NCI-H1417 treated with DMSO at 0.1 percent for 48 hours (cell line): ENCODE measurements around the gene CD74.

Experiments
- DNase-seq: peaks from one replicate; lab custom pipeline; 2025; lab: John Stamatoyannopoulos, UW

CD74 gene

DNA sequence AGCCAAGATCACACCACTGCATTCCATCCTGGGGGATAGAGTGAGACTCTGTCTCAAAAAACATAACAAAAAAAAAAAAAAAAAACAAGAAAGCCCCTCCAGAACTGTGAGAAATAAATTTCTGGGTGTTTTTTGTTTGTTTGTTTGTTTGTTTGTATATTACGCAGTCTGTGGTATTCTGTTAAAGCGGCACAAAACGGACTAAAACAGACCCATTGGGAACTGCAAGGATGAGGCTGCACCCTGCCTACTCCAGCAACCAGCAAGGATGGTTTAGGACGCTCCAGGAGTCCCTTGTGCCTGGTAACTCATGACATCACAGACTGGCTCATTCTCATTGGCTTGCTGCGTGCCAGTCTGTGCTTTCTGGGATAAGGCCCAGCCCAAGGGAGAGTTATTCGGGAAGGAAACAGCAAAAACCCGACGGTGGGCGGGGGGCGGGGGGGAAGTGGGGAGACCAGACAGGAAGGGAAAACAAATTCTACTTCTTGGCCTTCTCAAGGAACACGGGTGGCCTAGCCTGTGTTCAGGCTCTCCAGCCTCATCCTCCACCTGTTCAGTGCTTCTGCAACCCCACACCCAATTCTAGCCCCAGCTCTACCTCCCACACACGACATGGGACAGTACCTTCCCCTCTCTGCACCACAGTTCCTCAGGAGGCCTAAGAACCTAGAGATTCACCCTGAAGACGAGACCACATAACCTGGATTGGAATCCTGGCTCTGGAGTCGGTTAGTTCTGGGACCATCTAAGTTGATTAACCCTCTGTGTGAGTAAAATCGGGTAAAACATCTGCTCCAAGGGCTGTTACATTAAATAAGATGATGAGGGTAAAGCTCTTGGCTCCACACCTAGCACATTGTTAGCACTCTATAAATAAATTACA, 2.8 kb downstream of the CD74 start:
- no peak for DNase-seq

DNA sequence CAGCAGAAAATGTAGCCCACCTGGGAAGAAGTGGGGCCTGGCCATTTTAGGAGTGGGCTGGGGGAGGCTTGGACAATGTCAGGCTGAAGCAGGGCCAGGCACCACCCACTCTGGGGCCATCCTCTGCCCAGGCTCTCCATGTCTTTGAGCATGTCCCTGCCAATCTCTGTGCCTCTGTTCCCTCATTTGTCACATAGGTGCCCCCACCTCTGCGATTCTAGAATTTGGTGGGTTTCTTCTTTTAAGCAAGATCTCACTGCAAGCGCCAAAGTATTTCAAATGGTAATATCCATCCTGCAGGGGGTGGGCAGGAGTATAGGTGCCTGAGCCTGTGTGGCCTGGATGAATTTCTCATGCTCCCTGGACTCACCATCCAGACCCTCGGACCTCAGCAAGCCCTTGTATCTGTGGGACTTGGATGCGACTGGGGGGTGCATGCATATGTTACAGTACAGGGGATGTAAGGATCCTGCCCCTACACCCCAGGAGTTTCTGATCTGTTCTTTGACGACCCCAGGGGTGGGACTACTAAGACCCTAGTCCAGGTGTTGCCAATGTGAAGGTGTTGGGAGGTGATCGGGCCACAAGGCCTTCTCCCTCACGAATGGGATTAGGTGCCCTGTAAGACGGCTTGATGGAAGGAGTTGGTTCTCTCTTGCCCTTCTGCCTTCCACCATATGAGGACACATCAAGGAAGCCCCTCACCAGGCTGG, 4.3 kb downstream of the CD74 start:
- no peak for DNase-seq

DNA sequence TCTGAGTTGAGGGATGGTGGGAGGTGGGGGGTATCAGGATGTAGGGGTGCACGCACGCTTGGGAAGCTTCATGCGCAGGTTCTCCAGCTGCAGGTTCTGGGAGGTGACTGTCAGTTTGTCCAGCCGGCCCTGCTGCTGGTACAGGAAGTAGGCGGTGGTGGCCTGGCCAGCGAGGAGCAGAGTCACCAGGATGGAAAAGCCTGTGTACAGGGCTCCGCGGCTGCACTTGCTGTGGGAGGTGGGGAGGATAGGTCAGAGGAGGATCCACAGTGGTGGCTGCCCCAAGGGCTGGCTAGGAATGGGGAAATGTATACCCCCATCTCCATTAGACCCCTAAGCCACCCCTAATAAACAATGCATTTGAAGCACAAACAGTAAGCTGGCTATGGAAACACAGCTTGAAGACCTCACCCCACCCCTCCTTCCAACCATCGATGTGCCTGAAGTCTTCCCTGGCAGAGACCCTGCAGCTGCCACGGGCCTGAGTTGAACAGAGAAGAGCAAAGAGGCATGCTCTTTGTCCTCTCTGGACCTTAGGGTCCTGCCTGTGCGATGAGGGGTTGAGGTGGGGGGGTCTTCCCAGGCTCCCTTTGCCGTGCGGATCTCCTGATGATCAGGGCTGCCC, 5.5 kb downstream of the CD74 start:
- DNase-seq = no peak

DNA sequence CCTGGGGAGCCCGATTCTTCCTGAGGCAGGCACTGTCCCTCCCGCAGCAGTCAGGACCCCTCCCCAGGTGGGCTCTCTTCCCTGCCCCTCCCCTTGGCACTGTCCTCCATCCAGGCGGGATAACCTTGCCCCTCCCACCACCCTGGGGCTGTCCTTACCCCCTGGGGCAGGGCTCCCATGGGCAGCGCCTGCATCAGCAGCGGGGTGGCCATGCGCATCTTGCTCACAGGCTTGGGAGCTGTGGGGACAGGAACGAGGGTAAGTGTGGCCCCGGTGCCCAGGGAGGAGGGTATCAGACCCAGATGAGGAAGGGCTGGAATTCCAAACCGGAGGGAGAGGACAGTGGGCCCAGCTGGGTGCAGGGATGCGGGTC, 6.0 kb downstream of the CD74 start:
- DNase-seq = no peak

DNA sequence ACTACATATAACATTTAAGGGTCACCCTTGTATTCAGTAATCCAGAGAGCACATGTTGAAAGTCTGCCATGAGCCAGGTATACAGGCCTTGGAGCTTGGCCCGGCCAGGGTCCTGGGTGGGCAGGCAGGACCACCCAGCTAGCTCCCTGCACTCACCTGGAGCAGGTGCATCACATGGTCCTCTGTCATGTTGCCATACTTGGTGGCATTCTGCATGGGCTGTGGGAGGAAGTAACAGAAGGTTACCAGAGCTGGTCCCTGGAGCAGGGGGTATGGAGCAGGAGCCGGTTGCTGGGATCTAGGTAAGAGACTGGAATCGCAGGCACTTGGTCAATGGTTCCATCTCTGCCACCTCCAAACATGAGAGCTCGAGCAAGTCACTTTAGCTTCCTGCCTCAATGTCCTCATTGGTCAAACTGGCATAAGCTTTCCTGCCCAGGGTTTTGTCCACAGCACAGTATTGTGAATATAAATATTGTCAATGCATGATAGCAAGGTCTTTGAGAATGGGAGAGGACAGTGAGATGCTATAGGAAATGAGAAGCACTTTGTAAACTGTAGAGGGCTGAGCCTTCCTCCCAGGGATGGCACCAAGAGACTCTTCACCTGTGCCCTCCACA, 6.5 kb downstream of the CD74 start:
- DNase-seq = no peak

DNA sequence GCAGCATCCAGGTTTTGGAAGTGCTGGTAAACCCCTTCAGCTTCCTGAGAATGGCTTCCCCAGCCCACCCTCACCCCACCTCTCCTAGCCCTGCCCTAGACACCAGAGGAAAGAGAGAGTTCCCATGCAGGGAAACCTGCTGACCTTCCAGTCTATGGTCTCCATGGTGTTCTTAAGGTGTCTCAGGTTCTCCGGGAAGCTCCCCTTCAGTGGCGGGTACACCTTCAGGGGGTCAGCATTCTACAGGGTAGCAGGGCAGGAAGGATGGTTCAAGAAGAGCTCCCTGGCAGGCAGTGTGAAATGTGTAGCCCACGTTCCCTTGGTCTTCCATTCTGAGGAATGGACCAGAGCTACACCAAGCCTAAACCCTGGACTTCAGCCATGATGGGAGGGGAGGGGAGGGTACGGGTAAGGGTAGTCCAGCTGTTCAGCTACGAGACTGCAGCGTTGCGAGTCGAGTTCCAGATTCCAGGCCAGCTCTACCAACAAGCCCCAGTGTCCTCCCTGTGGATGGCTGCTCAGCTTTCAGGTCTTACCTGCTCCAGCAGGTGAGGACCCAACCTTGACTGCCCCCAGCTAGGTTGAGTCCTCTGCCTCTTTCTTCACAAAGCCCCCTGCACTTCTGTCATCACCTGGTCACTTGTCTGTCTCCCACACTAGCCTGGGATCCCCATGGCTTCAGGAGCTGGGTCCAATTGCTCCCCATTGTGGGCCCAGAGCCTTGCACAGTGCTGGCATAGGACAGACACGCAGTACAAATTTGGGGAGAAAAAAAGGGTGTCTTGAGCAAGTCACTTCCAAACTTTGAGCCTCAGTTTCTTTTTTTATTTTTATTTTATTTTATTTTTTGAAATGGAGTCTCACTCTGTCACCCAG, 7.5 kb downstream of the CD74 start:
- no peak for DNase-seq

DNA sequence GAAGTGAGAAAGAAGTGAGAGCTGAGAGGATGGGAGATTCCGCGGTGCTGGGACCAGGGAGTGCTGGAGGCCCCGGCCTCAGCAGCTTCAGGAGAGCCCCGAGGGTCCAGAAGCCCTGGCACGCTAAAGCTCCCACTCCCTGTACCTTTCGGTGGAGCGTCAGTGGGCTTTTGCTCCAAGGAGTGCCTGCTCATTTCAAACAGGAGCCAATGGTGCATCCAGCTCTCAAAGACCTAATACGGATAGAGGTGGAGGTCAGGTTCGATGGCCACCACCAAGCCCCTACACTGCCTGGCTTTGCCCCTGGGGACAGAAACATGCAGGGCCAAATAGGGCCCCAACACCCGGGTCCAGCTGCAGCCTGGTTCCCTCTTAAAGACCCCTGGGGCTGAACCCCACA, 8.2 kb downstream of the CD74 start:
- DNase-seq = no peak

DNA sequence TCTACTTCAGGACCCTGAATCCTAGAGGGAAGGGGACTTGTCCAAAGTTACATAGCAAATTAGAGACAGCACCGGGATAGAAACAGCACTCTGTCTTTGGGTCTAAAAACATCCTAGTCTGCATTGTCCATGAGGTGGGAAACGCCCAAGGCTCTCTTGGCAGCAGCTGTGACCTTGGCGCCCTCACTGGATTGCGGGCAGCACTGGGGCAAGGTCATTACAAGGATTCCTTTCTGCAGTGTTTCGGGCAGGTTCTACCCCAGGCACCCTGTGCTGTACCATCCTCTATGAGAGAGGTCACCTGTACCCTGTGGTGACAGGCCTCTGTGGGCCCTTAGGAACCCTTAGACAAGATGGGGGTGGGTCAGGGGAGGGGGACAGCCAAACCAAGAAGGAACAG, 8.6 kb downstream of the CD74 start:
- no peak for DNase-seq

DNA sequence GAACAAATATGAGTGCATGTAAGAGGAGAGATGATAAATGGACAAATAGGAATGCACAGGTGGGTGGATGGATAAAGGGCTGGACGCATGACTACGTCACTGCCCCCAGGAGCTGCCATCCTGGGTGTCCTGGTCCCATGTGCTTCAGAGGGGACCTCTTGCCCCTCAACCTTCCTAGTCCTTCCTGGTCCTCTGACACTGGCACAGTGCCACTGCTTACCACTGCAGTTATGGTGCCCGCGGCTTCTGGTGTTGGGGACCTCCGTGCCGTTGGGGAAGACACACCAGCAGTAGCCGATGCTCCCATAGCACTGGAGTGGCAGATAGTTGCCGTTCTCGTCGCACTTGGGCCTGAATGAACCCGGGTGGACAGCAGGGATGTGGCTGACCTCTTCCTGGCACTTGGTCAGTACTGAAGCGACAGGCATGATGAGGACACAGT, 9.8 kb downstream of the CD74 start:
- DNase-seq = no peak

DNA sequence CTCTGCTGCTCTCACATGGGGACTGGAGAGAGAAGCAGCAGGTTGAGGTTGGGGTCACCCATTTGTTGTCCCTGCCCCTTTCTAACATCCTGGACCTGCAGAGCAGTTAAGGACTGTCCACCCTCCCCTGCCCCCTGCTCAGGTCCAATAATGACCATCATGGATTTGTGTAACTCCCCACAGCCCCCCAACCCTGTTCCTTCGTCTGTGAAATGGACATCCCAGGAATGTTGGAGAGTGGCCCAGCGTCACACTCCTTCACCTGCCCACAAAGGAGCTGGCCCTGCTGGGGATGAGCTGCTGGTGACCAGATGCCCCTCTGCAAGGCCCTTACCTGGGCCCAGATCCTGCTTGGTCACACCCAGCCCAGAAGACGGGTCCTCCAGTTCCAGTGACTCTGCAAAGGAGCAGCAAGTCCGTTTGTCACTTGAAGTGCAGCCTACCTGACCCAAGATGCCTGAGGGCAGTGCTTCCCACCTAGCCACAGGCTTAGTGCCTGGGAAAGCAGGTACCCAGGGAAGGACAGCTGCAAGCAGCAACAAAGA, 10.4 kb downstream of the CD74 start:
- no peak for DNase-seq

DNA sequence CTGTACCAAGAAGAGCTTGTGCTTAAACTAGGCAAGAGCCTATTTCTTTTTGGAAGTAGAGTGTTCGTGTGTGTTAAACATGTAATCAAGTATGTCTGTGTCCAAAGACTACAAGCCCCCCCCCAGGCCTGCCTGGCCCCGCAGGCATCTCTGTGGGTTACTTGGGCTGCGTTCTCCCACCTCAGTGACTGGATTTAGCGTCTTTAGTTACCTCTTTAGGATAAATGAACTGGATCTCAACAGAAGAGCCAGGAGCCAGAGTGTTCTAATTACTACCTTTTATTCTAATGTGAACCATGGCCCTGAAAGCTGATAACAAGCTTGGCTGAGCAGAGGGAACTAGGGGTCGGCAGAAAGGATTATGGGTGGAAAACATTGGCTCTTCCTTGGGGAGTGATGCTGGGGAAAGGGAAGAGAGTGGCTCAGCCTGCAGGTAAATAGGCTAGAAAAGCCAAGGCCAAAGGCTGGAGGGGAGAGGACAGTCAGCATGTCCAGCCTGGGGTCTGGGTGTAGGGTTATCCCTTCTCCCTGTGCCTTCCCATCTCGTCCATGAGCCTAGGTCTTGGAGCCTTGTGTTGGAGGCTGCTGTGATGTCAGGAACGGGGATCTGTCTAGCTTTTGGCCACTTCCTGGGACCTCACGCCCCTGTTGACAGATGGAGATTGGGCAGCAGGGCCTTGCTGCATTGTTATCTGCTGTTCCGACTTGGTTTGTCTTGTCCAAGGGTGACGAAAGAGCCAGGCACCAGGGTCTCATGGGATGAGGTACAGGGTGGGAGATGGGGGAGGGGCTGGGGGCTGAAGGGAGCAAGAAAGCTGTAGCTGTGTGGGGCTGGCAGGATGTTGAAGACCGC, 11.1 kb downstream of the CD74 start:
- no peak for DNase-seq

DNA sequence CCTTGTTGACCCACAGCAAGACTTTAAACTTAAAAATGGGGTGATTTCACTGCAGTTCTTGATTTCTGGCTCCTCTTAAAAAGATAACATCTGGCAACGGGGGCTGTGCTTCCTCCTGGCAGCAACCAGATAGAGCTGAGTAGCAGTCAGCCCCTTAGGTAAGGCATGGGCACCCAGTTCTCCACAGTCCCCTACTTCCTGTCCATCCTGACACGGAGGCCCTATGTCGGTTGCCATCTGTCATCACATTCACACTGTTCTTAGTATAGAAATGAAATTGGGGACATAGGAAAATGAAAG, 11.7 kb downstream of the CD74 start:
- DNase-seq = no peak

DNA sequence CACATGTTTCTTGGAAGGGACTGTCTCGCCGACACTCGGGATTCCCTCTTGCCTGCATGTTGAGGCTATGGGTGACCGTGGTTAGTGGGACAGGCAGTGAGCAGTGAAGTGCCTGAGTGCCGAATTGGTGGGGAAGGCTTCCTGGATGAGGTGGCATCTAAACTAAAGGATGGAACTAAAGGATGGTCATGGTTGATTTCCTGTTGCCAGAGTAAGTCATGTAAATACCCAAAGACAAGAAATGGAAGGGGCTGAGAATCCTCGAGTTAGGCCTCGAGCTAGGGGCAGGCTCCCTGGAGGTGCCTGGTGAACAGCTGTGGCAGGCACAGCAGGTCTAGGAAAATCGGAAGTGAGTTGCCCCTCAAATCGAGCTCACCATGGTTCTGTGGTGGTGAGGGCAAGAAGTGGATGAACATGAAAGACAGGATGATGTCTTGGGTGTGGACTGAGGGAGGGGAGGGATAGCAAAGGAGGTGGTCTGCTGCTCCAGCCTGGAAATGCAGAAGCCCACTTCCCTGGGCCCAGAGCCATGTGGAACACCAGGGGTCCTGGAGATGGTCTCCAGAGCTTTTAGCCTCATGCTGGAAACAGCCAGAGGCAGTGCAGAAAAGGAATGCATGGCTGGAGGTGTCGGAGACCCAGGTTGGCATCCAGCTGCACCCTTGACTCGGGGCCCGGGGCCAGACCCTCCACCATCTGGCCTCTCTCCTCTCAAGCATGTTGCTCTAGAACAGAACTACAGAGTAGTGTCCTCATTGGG, 12.2 kb downstream of the CD74 start:
- DNase-seq = no peak

DNA sequence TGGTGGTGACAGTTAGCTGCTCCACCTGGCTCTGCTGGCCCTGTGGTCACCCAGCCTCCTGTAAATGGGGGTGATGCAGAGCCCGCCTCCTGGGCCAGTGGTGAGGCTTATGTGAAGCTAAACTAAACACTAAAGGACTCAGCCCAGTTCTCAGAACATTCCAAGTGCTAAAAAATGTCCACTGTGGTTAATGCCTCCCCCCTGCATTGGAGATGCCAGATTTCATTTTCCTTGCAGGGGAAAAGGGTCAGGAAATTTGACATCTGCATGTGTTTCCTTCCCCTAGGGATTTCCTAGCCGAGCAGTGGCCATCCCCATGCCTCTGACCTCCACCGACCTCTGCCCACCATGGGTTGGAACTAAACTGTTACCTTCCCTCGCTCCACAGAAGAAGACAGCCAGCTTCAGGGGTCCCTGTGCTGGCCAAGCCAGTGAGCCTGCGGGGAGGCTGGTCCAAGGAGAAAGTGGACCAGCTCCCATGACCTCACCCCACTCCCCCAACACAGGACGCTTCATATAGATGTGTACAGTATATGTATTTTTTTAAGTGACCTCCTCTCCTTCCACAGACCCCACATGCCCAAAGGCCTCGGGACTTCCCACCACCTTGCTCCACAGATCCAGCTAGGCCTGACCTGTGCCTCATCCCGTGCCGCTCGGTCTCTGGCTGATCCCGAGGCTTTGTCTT, 13.0 kb downstream of the CD74 start:
- no peak for DNase-seq

DNA sequence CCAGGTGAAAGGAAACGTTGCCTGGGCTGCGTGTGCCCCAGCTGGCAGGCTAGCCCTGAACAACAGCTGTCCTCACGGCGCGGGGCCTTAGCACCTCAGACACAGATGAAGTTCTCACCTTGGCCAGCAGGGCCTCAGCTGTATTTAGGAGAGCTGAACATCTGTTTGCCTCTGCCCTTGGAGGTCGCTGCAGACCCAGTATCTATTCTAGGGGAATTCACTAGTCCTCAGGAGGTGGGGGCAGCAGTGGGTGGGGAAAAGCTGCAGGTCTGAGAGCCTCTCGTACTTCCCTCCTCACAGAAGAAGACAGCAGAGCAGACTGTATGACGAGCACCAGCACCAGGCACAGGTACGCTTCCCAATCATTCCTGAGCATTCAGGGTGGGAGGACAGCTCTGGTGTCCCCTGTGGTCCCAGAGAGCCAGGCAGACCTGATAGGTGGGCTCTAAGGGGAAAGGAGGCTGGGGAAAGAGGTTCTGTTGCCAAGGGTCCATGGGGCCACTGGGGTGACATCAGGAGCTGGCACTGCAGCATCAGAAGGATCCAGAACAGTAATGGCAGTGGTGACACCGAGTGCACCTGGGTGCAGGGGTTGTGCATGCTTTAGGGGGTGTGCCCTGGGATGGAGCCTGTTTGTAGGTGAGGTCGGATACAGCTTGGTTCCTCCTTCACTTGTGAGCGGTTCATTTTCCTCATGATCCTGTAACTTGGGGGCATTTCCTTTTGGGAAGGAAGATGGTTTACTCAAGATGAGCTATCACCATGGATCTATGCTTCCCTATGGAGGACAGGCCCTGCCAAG, 13.8 kb downstream of the CD74 start:
- no peak for DNase-seq

DNA sequence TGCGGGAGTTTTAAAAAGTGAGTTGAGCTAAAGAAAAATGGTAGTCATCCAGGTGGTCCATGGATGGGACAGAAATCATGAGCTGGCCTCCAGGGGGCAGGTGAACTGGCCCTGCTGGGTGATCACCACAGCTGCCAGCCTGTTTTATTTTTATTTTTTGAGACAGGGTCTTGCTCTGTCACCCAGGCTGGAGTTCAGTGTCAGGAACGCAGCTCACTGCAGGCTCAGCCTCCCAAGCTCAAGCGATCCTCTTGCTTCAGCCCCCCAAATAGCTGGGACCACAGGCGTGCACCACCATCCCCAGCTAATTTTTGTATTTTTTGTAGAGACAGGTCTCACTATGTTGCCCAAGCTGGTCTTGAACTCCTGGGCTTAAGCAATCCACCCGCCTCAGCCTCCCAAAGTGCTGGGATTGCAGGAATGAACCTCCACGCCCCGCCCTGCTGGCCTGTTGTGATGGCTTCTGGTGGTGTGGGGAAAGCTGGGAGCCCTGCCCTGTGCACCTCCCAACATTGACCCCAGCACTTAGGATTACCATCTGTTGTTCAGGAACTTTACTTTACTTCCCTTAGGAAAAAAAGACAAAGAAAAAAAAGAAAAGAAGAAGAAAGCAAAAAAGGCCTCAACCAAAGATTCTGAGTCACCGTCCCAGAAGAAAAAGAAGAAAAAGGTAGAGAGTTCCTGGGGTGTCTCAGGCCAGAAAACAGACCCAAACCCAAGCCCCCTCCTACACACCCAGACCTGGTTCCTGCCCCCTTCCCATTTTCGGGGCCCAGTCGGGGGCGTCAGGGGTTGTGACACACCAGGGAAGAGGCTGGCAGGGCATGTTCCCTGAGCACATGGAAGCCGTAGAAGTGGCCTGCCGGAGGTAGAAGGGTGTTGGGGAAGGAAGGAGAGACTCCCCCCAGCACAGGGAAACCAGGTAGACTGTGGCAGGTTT, 14.7 kb downstream of the CD74 start:
- DNase-seq = no peak

DNA sequence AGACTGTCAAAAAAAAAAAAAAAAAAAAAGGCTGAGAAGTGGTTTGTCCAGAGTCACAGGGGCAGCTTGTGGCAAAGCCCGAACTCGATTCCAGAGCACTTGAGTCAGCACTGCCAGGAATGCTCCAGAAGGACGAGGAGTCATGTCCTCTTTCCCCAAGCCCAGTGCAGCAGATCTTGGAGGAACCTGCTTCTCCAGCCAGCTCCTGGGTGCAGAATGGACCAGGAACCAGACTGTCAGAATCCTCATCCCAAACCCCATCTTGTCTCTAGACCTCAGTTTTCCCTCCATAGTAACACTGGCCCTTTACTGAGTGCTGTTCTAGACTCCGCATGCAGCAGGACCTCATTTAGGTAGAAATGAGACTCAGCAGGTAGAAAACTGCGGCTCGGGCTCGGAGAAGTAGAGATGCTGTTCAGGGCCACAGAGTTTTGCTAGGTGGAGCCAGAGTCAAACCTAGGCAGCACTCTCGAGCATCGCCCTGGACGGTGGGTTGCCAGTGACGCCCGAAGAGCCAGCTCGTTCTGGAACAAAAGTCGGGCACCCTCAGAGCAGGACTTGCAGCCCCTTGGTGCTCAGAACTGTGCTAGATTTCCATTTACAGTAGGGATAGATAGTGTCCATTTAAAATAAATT, 15.4 kb downstream of the CD74 start:
- DNase-seq = no peak
